ENCODE measurements around the gene ADORA3.

ADORA3 gene

GRCh38 chr1:111452581-111452980 lies 50.9 kb downstream of the ADORA3 start:
- Histone ChIP-seq H3K9ac (ENCODE audit: low read depth in 1 of 2, low read length in 2 of 2) (no peak overlapping the region), H3K4me1 (ENCODE audit: control insufficient read depth in 1 of 2, insufficient read depth in 2 of 2, low read length in 2 of 2) (peaks cover 28 to 46% of the 10 kb centered on the region in 2 donors), H3K9me3 (ENCODE audit: control insufficient read depth in 1 of 2, low read length in 2 of 2) (no peaks in the 10 kb centered on the region), H3K36me3 (ENCODE audit: control insufficient read depth in 1 of 2, insufficient read depth in 2 of 2, low read length in 2 of 2) (peaks cover 20 to 38% of the 10 kb centered on the region in 2 donors), H3K27ac (ENCODE audit: low read depth, low read length) (no peak overlapping the region), H3K27me3 (ENCODE audit: control insufficient read depth in 1 of 2, insufficient read depth in 2 of 2, low read length in 2 of 2) (no peaks in the 10 kb centered on the region), H3K4me3 (ENCODE audit: low read depth in 1 of 2, low read length in 2 of 2) (no peak overlapping the region)

- Histone ChIP-seq H3K9ac (ENCODE audit: low read depth in 1 of 2, low read length in 2 of 2) (peak overlapping the region; percentile 97 to 99), H3K4me3 (ENCODE audit: low read depth in 1 of 2, low read length in 2 of 2) (peak overlapping the region; percentile 99 to 100), H3K27me3 (ENCODE audit: control insufficient read depth in 1 of 2, insufficient read depth in 2 of 2, low read length in 2 of 2) (no peaks in the 10 kb centered on the region), H3K9me3 (ENCODE audit: control insufficient read depth in 1 of 2, low read length in 2 of 2) (no peaks in the 10 kb centered on the region), H3K27ac (ENCODE audit: low read depth, low read length) (no peak overlapping the region), H3K36me3 (ENCODE audit: control insufficient read depth in 1 of 2, insufficient read depth in 2 of 2, low read length in 2 of 2) (peaks cover 17 to 19% of the 10 kb centered on the region in 2 donors), H3K4me1 (ENCODE audit: control insufficient read depth in 1 of 2, insufficient read depth in 2 of 2, low read length in 2 of 2) (peaks cover 40 to 58% of the 10 kb centered on the region in 2 donors)
Measured at GRCh38 chr1:111450185-111450584, 53.2 kb downstream of the ADORA3 start.

GRCh38 chr1:111449703-111450017 lies 53.8 kb downstream of the ADORA3 start:
- Histone ChIP-seq H3K27ac (ENCODE audit: low read depth, low read length) (peak overlapping the region; percentile 67), H3K9me3 (ENCODE audit: control insufficient read depth in 1 of 2, low read length in 2 of 2) (no peaks in the 10 kb centered on the region), H3K36me3 (ENCODE audit: control insufficient read depth in 1 of 2, insufficient read depth in 2 of 2, low read length in 2 of 2) (peaks cover 12 to 15% of the 10 kb centered on the region in 2 donors), H3K27me3 (ENCODE audit: control insufficient read depth in 1 of 2, insufficient read depth in 2 of 2, low read length in 2 of 2) (no peaks in the 10 kb centered on the region), H3K4me3 (ENCODE audit: low read depth in 1 of 2, low read length in 2 of 2) (peak overlapping the region; percentile 99 to 100), H3K9ac (ENCODE audit: low read depth in 1 of 2, low read length in 2 of 2) (peak overlapping the region; percentile 97 to 99), H3K4me1 (ENCODE audit: control insufficient read depth in 1 of 2, insufficient read depth in 2 of 2, low read length in 2 of 2) (peaks cover 40 to 54% of the 10 kb centered on the region in 2 donors)

Measured in duodenal mucosa (tissue), 2 donors.